Measurements from ENCODE around the gene TRIO.
"Not testable (repeated sequence)": the region's sequence is repeated elsewhere in the genome, so short reads cannot be mapped to it uniquely, and the experiment has no call there.

TRIO gene

DNA sequence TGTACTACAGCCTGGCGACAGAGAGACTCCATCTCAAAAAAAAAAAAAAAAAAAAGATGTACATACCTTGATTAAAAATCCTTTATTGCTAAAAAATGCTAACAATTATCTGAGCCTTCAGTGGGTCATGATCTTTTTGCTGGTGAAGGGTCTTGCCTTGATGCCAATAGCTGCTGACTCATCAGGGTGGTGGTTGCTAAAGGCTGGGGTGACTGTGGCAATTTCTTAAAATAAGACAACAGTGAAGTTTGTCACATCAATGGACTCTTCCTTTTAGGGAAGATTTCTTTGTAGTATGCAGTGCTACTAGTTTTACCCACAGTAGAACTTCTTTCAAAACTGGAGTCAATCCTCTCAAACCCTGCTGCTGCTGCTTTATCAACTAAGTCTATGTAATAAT lies 404.5 kb downstream of the TRIO start:
- in situ Hi-C loops (cut with HindIII; ENCODE audit: low sequenced_read_pairs) = no loop called here
- H3K4me3 ChIP-seq (ENCODE audit: low read depth, low read length) = no peak overlapping the region
- TF ChIP-seq, protein P1, sequence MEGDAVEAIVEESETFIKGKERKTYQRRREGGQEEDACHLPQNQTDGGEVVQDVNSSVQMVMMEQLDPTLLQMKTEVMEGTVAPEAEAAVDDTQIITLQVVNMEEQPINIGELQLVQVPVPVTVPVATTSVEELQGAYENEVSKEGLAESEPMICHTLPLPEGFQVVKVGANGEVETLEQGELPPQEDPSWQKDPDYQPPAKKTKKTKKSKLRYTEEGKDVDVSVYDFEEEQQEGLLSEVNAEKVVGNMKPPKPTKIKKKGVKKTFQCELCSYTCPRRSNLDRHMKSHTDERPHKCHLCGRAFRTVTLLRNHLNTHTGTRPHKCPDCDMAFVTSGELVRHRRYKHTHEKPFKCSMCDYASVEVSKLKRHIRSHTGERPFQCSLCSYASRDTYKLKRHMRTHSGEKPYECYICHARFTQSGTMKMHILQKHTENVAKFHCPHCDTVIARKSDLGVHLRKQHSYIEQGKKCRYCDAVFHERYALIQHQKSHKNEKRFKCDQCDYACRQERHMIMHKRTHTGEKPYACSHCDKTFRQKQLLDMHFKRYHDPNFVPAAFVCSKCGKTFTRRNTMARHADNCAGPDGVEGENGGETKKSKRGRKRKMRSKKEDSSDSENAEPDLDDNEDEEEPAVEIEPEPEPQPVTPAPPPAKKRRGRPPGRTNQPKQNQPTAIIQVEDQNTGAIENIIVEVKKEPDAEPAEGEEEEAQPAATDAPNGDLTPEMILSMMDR (IDR thresholded peaks at IDR 0.05; ENCODE audit: low read depth, low read length, missing control alignments) = no peak
- no peak for DNase-seq (ENCODE audit: low read depth)

DNA sequence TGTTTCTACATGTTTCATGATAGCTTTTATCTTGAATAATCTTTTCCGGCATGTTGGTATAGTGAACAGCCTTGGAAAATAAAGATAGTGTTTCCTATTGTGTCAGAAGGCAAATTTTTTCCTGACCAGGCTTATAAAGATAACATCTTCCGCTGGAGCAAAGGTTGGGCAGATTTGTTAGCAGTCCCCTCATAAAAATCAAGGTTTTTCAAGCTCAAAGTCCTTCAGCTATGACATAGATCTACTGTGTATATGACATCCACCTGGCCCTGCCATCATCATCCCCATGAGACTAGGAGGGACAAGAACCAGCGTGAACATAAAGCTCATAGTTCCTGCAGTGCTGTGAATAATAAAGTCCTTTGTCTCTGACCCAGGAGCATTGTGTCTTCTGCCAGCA lies 408.1 kb downstream of the TRIO start:
- in situ Hi-C loops (cut with HindIII; ENCODE audit: low sequenced_read_pairs) = no loop called here

DNA sequence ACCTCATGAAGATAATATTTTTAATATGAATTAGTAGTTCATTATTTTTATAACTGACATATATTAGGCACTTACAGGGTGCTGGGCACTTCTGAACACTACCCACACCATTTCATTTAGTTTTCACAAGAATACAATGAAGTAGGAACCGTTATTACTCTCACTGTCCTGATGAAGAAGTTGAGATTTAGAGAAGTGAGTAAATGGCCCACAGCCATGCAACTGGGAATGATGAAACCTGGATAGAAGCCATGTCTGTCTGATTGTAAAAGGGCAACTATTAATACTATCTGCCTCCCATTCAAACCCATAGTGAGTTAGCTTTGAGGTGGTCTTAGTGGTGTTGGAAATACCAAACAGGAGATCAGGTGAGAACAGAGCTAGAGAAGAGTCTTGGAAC lies 408.9 kb downstream of the TRIO start:
- in situ Hi-C loops (cut with HindIII; ENCODE audit: low sequenced_read_pairs) = no loop called here
- H3K4me3 ChIP-seq (ENCODE audit: low read depth, low read length) = no peak overlapping the region
- TF ChIP-seq, protein P1 (IDR thresholded peaks at IDR 0.05; ENCODE audit: low read depth, low read length, missing control alignments) = no peak
- no peak for DNase-seq (ENCODE audit: low read depth)

More for the DNA sequence above, 408.1 kb downstream of the TRIO start:
- TF ChIP-seq, protein P1 (IDR thresholded peaks at IDR 0.05; ENCODE audit: low read depth, low read length, missing control alignments) = no peak
- no peak overlapping the region for H3K4me3 ChIP-seq (ENCODE audit: low read depth, low read length)
- no peak for DNase-seq (ENCODE audit: low read depth)

DNA sequence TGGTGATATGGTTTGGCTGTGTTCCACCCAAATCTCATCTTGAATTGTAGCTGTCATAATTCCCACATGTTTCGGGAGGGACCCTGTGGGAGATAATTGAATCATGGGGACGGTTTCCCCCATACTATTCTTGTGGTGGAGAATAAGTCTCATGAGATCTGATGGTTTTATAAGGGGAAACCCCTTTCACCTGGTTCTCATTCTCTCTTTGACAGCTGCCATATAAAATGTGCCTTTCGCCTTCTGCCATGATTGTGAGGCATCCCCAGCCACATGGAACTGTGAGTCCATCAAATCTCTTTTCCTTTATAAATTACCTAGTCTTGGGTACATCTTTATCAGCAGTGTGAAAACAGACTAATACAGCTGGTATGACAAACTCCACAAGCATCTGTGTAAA lies 411.1 kb downstream of the TRIO start:
- in situ Hi-C loops (cut with HindIII; ENCODE audit: low sequenced_read_pairs); DNase-seq (ENCODE audit: low read depth); H3K4me3 ChIP-seq (ENCODE audit: low read depth, low read length): not testable (repeated sequence)

DNA sequence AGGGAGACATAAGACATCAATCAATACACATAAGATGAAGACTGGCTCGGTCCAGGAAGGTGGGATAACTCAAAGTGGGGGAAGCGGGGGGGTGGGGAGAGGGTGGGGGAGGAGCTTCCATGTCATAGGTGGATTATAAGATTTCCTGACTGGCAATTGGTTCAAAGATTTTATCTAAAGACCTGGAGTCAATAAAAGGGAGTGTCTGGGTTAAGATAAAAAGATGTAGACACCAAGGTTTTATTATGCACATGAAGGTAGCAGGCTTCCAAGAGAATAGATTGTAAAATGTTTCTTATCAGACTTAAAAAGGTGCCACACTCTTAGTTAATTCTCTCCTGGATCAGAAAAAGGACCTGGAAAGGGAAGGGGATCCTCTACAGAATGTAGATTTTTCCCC lies 412.9 kb downstream of the TRIO start:
- no peak overlapping the region for H3K4me3 ChIP-seq (ENCODE audit: low read depth, low read length)
- TF ChIP-seq, protein P1 (IDR thresholded peaks at IDR 0.05; ENCODE audit: low read depth, low read length, missing control alignments) = no peak
- no peak for DNase-seq (ENCODE audit: low read depth)
- in situ Hi-C loops (cut with HindIII; ENCODE audit: low sequenced_read_pairs) = no loop called here

DNA sequence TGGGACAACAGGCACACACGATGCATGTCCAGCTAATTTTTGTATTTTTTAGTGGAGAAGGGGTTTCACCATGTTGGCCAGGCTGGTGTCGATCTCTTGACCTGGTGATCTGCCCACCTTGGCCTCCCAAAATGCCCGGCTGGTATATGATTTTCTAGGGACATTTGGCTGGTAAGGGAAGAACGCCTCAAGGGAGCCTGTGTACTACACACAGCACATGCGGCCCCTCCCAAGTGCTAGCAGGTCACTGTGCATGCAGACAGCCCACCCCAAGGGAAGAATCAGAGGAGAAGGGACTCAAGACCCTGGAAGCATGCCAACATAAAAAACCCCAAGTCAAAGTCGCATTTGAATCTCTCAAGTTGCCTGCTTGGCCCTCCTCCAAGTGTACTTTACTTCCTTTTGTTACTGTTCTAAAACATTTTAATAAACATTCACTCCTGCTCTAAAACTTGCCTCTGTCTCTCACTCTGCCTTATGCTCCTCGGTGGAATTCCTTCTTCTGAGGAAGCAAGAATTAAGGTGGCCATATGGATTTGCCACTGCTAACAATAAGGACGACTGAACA lies 414.1 kb downstream of the TRIO start:
- DNase-seq (ENCODE audit: low read depth) = no peak
- no peak overlapping the region for H3K4me3 ChIP-seq (ENCODE audit: low read depth, low read length)
- in situ Hi-C loops (cut with HindIII; ENCODE audit: low sequenced_read_pairs) = no loop called here
- TF ChIP-seq, protein P1 (IDR thresholded peaks at IDR 0.05; ENCODE audit: low read depth, low read length, missing control alignments) = no peak

DNA sequence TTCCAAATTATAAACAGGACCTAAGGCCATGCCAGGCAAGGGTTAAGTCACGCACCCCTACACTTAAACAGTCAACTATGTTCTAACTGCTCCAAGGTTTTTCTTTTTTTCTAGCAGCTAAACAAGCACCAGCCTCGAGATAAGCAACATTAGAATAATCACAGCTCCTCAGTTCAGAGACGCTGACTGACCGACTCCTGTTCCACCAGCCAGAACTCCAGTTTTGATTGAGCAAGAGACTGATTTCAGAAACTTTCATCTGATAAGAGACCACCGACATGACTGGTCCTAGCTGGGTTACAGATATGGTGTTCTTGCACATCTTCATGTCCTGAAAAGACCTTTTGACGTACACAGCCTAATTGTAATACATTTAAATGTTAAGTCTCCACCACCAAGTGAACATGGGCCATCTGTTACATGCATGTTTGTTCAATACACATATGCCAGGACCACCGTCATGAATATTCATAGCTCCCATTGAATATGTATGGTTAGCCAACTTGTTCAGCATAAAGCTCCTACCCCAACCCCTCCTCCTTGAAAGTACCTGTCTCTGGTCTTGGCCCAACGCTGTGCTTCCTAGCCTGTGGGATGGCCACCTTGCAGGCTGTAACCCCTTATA lies 414.8 kb downstream of the TRIO start:
- in situ Hi-C loops (cut with HindIII; ENCODE audit: low sequenced_read_pairs) = no loop called here
- DNase-seq (ENCODE audit: low read depth) = no peak
- H3K4me3 ChIP-seq (ENCODE audit: low read depth, low read length) = no peak overlapping the region
- TF ChIP-seq, protein P1 (IDR thresholded peaks at IDR 0.05; ENCODE audit: low read depth, low read length, missing control alignments) = no peak

Data from astrocyte of the cerebellum (primary cell).